ENCODE measurements around the gene MARK1. TPM values are rescaled to one million over a fixed set of nuclear protein-coding genes. Genes with fewer than 3 reads are reported as not detected.
"Not testable (repeated sequence)": the region's sequence is repeated elsewhere in the genome, so short reads cannot be mapped to it uniquely, and the experiment has no call there.

MARK1 gene
- total RNA-seq, 1 donor from 2014 or later, result 6.1 TPM

DNA sequence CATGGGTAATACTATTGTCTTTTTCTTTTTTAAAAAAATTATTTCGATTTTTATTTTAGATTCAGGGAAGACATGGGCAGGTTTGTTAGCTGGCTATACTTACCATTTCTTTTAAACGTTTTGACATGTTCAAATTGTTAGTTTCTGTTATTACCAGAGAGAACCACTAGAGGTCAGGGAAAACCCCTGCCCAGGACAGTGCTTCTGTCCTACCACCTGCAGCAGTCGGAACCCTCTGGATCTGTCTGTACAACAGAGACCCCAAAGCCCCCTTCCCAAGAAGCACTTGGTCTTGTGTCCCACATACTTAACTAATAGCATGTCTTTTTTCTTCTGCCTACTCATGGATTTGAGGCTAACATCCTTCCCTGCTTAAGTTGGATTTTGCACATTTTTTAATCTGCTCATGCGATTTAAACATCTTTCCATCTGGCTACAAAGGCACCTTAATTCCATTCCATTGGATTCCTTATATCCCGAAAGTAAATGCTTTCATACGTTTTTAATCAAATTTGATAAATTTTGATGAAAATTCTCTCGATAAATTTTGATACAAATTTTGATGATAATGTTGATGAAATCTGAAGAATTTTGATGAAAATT is 152.2 kb downstream of the MARK1 start:
- no peaks in the 10 kb centered on the region for H3K27me3 ChIP-seq (ENCODE audit: control insufficient read depth, insufficient read depth, low read length)
- TF ChIP-seq, protein P1, sequence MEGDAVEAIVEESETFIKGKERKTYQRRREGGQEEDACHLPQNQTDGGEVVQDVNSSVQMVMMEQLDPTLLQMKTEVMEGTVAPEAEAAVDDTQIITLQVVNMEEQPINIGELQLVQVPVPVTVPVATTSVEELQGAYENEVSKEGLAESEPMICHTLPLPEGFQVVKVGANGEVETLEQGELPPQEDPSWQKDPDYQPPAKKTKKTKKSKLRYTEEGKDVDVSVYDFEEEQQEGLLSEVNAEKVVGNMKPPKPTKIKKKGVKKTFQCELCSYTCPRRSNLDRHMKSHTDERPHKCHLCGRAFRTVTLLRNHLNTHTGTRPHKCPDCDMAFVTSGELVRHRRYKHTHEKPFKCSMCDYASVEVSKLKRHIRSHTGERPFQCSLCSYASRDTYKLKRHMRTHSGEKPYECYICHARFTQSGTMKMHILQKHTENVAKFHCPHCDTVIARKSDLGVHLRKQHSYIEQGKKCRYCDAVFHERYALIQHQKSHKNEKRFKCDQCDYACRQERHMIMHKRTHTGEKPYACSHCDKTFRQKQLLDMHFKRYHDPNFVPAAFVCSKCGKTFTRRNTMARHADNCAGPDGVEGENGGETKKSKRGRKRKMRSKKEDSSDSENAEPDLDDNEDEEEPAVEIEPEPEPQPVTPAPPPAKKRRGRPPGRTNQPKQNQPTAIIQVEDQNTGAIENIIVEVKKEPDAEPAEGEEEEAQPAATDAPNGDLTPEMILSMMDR (IDR thresholded peaks at IDR 0.05; ENCODE audit: insufficient read depth, low read length, poor library complexity, severe bottlenecking), result peak; percentile 77
- DNase-seq (ENCODE audit: low read depth), result peak; percentile 14
- no peak overlapping the region for H3K4me3 ChIP-seq (ENCODE audit: low read depth, low read length)
- no peaks in the 10 kb centered on the region for H3K36me3 ChIP-seq (ENCODE audit: control insufficient read depth, insufficient read depth, low read length)

DNA sequence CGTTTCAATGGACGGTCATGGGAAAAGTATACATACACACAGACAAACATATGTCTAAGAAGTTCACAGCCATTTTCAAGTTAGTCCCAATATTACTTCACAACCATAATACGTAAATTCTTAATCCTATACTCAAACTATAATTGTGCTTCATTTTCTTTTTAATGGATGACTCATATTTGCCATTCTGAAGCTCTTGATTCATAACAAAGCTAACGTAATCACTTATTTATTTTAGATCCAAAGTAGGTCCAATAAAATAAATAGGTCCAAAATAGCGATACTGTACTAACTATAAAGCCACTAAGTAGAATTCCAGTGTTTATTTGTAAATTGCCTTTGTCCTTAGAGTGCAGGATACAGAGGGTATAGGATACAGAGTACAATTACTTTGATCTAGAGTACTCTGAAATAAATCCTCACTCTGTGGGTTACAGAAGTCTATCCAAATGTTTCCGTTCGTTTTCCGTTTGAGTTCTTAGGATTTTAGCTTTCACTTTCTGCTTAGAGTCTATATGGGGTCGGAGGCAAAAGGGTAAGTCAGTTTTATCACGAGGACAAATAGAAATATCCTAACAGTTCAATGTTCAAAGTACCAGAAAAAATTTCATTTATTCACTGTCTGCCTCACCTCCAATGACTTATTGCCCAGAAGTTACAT is 153.4 kb downstream of the MARK1 start:
- TF ChIP-seq, protein P1 (IDR thresholded peaks at IDR 0.05; ENCODE audit: insufficient read depth, low read length, poor library complexity, severe bottlenecking), result no peak
- DNase-seq (ENCODE audit: low read depth), result no peak
- no peak overlapping the region for H3K4me3 ChIP-seq (ENCODE audit: low read depth, low read length)

DNA sequence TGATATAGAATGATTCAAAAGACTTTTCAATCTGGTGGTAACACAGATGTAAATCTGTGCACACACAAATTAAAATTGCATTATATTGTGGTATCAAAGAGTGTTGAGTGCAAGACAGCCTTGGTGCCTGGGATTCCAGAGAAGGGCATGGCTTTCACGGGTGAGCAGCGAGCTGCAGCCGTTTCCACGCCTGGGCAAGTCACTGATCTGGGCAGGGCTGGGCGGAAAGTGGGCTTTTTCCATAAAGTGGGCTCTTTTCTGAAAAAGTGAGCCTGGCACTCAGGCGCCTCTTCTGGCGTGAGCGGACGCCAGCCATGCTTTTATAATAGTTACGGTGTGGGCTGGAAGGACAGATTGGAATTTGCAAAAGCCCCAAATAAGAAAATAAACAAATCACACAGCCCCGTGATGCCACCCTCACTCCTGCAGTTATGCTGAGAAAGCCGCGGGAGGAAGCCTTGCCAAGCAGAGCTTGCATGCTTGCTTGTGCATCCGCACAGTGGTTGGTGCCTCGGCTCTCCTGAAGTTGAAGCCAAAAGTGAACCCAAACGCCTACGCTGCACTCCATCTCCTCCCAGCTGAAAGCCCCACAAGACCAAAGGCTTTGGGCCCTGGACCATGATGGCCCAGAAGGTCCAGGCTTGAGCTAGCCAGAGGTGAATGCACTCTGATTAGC is 155.1 kb downstream of the MARK1 start:
- Histone ChIP-seq H3K27me3 (ENCODE audit: control insufficient read depth, insufficient read depth, low read length) (no peaks in the 10 kb centered on the region), H3K36me3 (ENCODE audit: control insufficient read depth, insufficient read depth, low read length) (no peaks in the 10 kb centered on the region), H3K4me3 (ENCODE audit: low read depth, low read length) (no peak overlapping the region)
- no peak for DNase-seq (ENCODE audit: low read depth)
- TF ChIP-seq, protein P1 (IDR thresholded peaks at IDR 0.05; ENCODE audit: insufficient read depth, low read length, poor library complexity, severe bottlenecking), result no peak

More for the DNA sequence above, 153.4 kb downstream of the MARK1 start:
- Histone ChIP-seq H3K27me3 (ENCODE audit: control insufficient read depth, insufficient read depth, low read length) (no peaks in the 10 kb centered on the region), H3K36me3 (ENCODE audit: control insufficient read depth, insufficient read depth, low read length) (no peaks in the 10 kb centered on the region)

DNA sequence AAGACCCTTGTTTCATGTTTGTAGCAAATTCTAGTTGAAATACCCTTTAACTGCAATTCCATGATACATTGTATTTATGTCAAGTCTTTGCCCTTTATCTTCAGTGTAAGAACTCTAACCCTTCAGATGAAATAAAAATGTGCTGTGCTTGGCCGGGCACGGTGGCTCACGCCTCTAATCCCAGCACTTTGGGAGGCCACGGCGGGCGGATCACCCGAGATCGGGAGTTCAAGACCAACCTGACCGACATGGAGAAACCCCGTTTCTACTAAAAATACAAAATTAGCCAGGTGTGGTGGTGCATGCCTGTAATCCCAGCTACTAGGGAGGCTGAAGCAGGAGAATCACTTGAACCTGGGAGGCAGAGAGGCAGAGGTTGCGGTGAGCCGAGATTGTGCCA is 155.8 kb downstream of the MARK1 start:
- not testable (repeated sequence) for H3K27me3 ChIP-seq (ENCODE audit: control insufficient read depth, insufficient read depth, low read length); H3K36me3 ChIP-seq (ENCODE audit: control insufficient read depth, insufficient read depth, low read length); H3K4me3 ChIP-seq (ENCODE audit: low read depth, low read length); DNase-seq (ENCODE audit: low read depth)

DNA sequence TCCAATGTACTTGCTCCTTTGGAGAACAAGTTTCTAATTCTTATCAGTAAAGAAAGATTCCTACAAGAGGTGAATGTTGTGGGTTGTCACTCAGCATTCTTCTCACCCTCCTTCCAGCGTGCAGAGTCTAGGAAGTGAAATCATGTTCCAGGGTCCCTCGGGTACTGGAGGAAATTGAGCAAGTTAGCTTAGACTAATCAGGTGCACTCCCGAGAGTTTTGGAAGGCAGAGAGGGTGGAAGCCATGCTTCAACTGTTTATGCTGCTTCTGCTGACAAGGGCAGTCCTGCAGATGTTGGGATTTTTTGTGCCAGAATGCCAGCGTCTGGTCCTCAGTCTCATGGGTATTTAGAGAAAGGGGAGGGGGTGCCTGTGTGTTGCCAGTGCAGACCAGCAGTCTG is 157.0 kb downstream of the MARK1 start:
- TF ChIP-seq, protein P1 (IDR thresholded peaks at IDR 0.05; ENCODE audit: insufficient read depth, low read length, poor library complexity, severe bottlenecking), result no peak
- no peaks in the 10 kb centered on the region for H3K36me3 ChIP-seq (ENCODE audit: control insufficient read depth, insufficient read depth, low read length)
- no peak for DNase-seq (ENCODE audit: low read depth)
- no peak overlapping the region for H3K4me3 ChIP-seq (ENCODE audit: low read depth, low read length)
- H3K27me3 ChIP-seq (ENCODE audit: control insufficient read depth, insufficient read depth, low read length), result no peaks in the 10 kb centered on the region

DNA sequence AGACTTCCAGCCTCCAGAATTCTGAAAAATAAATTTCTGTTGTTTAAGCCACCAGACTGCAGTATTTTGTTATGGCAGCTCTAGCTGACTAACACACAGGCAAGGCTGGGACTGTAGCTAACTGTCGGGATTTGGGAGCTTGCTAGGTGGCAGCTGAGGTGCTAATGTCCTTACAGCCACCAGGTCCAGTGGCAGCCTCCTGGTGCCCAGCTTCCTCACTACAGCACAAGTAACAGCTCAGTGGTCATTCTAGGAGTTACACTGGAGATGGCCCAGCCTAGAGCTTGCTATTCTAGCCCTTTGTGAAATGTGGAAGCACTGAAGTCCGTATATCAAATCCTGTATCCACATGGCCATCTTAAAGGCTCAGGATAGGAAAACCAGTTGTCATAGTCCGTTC is 157.9 kb downstream of the MARK1 start:
- Histone ChIP-seq H3K27me3 (ENCODE audit: control insufficient read depth, insufficient read depth, low read length) (peaks cover 3% of the 10 kb centered on the region), H3K36me3 (ENCODE audit: control insufficient read depth, insufficient read depth, low read length) (no peaks in the 10 kb centered on the region), H3K4me3 (ENCODE audit: low read depth, low read length) (no peak overlapping the region)
- no peak for DNase-seq (ENCODE audit: low read depth)
- TF ChIP-seq, protein P1 (IDR thresholded peaks at IDR 0.05; ENCODE audit: insufficient read depth, low read length, poor library complexity, severe bottlenecking), result no peak
